AG04450 (cell line): Measurements from ENCODE around the gene RGR. TPM values are rescaled to one million over a fixed set of nuclear protein-coding genes. Genes with fewer than 3 reads are reported as not detected.

Experiments used
- CTCF ChIA-PET: fragments of 300-600, 350-600 bp; formaldehyde crosslinking; extraction: SDS; loops from one replicate; lab custom pipeline; 2022; ENCODE audit warnings: antibody characterized with exemption, inconsistent platforms; lab: Charles Lee
- POLR2A ChIA-PET: fragments of 350-600 bp; formaldehyde crosslinking; extraction: SDS; loops from one replicate; lab custom pipeline; 2021; ENCODE audit warnings: antibody characterized with exemption, inconsistent platforms; lab: Yijun Ruan, JAX
- DNase-seq: peaks from one replicate; pipeline ENCODE4 v3.0.0-alpha.2; 2011; ENCODE audit warnings: low read depth, low spot score
- H3K27ac ChIP-seq: one replicate; pipeline ENCODE4 v1.5.1; 2012; ENCODE audit warnings: low read depth, low read length, control low read depth
- H3K27me3 ChIP-seq: one replicate; pipeline ENCODE4 v1.6.0; 2012; ENCODE audit warnings: low read length; ENCODE audit not compliant: control insufficient read depth, insufficient read depth
- H3K4me3 ChIP-seq: 2 replicates; pipeline ENCODE4 v1.5.1; 2011; ENCODE audit warnings: mild to moderate bottlenecking, low read depth, low read length, control low read depth
- H3K9me3 ChIP-seq: 2 replicates; pipeline ENCODE4 v1.5.1; 2012; ENCODE audit warnings: low read length; ENCODE audit not compliant: control insufficient read depth, insufficient read depth
- CTCF ChIP-seq: IDR thresholded peaks from 2 replicates; pipeline ENCODE4 v1.5.1; 2011; ENCODE audit warnings: low read depth, low read length, control low read depth, inconsistent platforms
- polyA plus RNA-seq: library from polyadenylated mRNA; depleted of rRNA; stranded (reverse); fragments of >200 nt; gene quantifications from 2 replicates; pipeline ENCODE4 v1.2.3, GENCODE V29; 2011

RGR gene
- polyA plus RNA-seq, 1 experiment, result not detected

- no peak for TF ChIP-seq CTCF
- Histone ChIP-seq H3K4me3 (no peak within 1 kb of the TSS), H3K9me3 (no peaks in the 10 kb centered on the region; the same call in 1 of the 2 replicates), H3K27me3 (peaks cover 22% of the 10 kb centered on the region), H3K27ac (no peak within 1 kb of the TSS)
- ChIA-PET CTCF (no interaction called here), POLR2A (no interaction called here)
- no peak for DNase-seq
These were observed 3.6 kb upstream of the RGR start, which contains the start of gene LRIT1 for GRCh38 chr10:84241185-84241790. LRIT1 (minus strand) TSS chr10:84241546; CDS start chr10:84241439, 107 bp downstream.

GRCh38 chr10:84243759-84244158, 1.1 kb upstream of the RGR start:
- no peak for TF ChIP-seq CTCF
- POLR2A ChIA-PET, result no interaction called here
- no peak overlapping the region for H3K27ac ChIP-seq
- CTCF ChIA-PET, result interaction anchor here (1.0 to 2.6 kb wide), 3 partner anchors 13 to 23 kb away, joined by 4 to 6 read pairs (median 6); no protein-coding TSS in a partner anchor
- DNase-seq, result no peak
- no peaks in the 10 kb centered on the region for H3K9me3 ChIP-seq
- H3K27me3 ChIP-seq, result peaks cover 29% of the 10 kb centered on the region
- no peak overlapping the region for H3K4me3 ChIP-seq

- H3K27ac ChIP-seq, result no peak overlapping the region
- H3K27me3 ChIP-seq, result peaks cover 18% of the 10 kb centered on the region
- no peak for DNase-seq
- TF ChIP-seq CTCF, result no peak
- POLR2A ChIA-PET, result no interaction called here
- no peaks in the 10 kb centered on the region for H3K9me3 ChIP-seq
- CTCF ChIA-PET, result interaction anchor here (1.7 kb wide), 1 partner anchor 17 kb away, joined by 5 read pairs; no protein-coding TSS in a partner anchor
- no peak overlapping the region for H3K4me3 ChIP-seq
These were observed 2.6 kb downstream of the RGR start for GRCh38 chr10:84247496-84247895.

DNA sequence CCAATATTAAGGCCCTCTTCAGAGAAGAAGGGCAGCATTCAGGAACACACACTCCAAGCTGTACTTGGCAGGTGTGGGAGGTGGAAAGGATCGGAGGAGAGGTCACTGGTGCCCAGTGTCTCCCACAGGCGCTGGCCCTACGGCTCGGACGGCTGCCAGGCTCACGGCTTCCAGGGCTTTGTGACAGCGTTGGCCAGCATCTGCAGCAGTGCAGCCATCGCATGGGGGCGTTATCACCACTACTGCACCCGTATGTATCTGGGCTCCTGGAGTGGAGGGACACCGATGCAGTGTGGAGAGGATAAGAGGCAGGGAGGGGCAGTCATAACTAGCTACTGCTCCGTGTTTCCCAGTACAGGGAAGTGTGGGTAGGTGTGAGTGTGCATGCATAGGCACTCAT, 3.9 kb downstream of the RGR start:
- no peak for TF ChIP-seq CTCF
- Histone ChIP-seq H3K27me3 (peaks cover 18% of the 10 kb centered on the region), H3K4me3 (no peak overlapping the region), H3K27ac (no peak overlapping the region), H3K9me3 (no peaks in the 10 kb centered on the region)
- ChIA-PET CTCF (interaction anchor here (2.2 kb wide), 1 partner anchor 16 kb away, joined by 7 read pairs; no protein-coding TSS in a partner anchor), POLR2A (no interaction called here)
- no peak for DNase-seq

- no peak for DNase-seq
- Histone ChIP-seq H3K9me3 (no peaks in the 10 kb centered on the region; the same call in 1 of the 2 replicates), H3K27ac (no peak overlapping the region), H3K4me3 (no peak overlapping the region), H3K27me3 (peaks cover 4% of the 10 kb centered on the region)
- ChIA-PET CTCF (interaction anchor here (1.3 to 4.5 kb wide), 3 partner anchors 9 to 284 kb away, joined by 3 to 47 read pairs (median 38); no protein-coding TSS in a partner anchor), POLR2A (no interaction called here)
- no peak for TF ChIP-seq CTCF
These were observed 10.0 kb downstream of the RGR start for GRCh38 chr10:84254552-84255478.
